DND-41 (cell line): Measurements from ENCODE around the gene SETD3.

Experiments
- CTCF ChIP-seq: IDR thresholded peaks from 2 replicates; pipeline ENCODE4 v1.5.1; 2012; ENCODE audit warnings: borderline replicate concordance, low read length, moderate library complexity, mild to moderate bottlenecking; ENCODE audit not compliant: poor library complexity, severe bottlenecking; ENCODE audit errors: extremely low read depth
- EZH2 ChIP-seq: IDR thresholded peaks from 3 replicates; pipeline ENCODE4 v1.6.1; 2012; ENCODE audit warnings: borderline replicate concordance, low read depth, mild to moderate bottlenecking, moderate library complexity, low read length, inconsistent platforms; ENCODE audit not compliant: severe bottlenecking

GRCh38 chr14:99432485-99432884, 48.2 kb downstream of the SETD3 start:
- TF ChIP-seq CTCF (no peak), EZH2 (no peak)
